NCI-H510A treated with DMSO at 0.1 percent for 48 hours (cell line): ENCODE data around the gene TNKS2.
"Not testable (repeated sequence)": the region's sequence is repeated elsewhere in the genome, so short reads cannot be mapped to it uniquely, and the experiment has no call there.

Experiments
- DNase-seq: peaks from one replicate; lab custom pipeline; 2025; lab: John Stamatoyannopoulos, UW

Gene TNKS2

GRCh38 chr10:91797874-91798648, at the start of gene TNKS2:
TNKS2 (plus strand) TSS chr10:91798426; CDS start chr10:91798691, 265 bp downstream.
- peak; percentile 93 for DNase-seq

- DNase-seq = not testable (repeated sequence)
Observed at GRCh38 chr10:91749592-91749991, 48.6 kb upstream of the TNKS2 start.

- no peak for DNase-seq
Observed at GRCh38 chr10:91756286-91756685, 41.9 kb upstream of the TNKS2 start.

DNA sequence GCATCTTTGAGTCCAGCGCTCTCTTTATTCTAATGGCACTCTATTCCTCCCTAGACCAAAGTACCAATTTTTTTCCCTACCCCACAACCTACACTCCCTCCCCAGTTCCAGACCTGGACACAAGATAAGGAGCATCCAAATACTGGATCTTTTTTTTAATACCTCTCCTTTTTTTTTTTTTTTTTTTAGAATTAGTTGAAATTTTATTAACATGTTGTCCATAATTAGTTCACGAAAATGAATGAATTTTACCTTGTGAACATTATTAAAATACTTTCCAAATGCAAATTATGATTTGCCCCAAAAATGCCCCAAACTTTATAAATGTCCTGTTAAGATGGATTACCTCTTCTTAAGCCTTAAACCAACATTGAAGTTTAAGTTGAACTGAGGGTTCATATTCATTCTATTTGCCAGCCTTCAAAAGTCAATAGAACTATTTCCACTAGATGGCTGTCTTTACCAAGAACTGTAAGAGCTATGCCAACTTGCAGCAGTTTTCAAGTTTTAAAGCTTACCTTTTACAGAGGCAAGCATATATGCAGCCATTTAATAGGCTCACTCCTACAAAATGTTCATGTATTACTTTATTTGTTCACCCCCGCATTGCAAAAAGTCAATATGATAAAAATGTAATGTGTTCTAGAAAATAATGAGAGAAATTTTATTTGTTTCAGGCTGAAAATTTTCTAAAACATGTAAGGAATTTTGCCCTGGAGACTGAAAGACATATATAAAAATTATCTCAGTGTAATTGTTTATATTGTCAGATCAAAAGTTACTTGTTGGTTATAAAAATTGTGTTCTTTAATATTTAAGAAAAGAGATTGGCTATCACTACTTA, 39.7 kb upstream of the TNKS2 start:
- DNase-seq = peak; percentile 37

- DNase-seq = no peak
Observed at GRCh38 chr10:91759581-91759986, 38.6 kb upstream of the TNKS2 start.

- DNase-seq = no peak
Observed at GRCh38 chr10:91761721-91762120, 36.5 kb upstream of the TNKS2 start.

DNA sequence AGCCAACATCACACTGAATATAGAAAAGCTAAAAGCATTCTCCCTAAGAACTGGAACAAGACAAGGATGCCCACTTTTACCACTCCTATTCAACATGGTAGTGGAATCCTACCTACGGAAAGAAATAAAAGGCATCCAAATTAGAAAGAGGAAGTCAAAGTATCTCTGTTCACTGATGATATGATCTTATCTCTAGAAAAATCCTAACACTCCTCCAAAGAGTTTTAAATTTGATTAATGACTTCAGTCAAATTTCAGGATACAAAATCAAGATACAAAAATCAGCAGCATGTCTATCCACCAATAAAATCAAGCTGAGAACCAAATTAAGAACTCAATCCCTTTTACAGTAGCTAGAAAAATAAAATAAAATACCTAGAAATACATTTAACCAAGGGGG, 35.3 kb upstream of the TNKS2 start:
- DNase-seq = no peak

GRCh38 chr10:91766676-91767075, 31.6 kb upstream of the TNKS2 start:
- DNase-seq = no peak

DNA sequence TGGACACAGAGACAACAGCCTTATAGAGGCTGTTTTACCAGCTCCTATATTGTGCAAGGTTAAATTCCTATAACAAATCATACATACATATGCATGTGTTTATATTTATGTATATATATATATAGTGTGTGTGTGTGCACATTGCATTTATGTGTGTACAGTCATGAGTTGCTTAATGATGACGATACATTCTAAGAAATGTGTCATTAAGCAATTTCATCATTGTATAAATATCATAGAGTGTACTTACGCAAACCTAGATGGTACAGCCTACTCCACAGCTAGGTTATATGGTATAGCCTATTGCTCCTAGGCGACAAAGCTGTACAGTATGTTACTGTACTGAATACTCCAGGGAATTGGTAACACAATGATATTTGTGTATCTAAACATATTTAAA, 30.1 kb upstream of the TNKS2 start:
- no peak for DNase-seq

GRCh38 chr10:91771907-91772306, 26.3 kb upstream of the TNKS2 start:
- no peak for DNase-seq

DNA sequence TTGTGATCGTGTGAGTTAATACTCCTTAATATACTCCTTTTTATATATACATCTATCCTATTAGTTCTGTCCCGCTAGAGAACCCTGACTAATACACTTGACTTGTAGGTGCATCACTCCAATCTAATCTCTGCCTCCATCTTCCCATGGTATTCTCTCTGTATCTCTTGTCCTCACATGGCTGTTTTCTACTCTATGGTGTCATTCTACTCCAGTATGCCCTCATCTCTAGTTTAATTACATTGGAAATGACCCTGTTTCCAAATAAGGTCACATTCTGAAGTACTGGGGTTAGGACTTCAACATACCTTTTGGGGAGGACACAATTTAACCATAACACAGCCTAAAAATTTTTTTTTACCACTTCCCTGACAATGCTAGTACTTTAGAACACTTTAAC, 25.8 kb upstream of the TNKS2 start:
- DNase-seq = no peak

DNA sequence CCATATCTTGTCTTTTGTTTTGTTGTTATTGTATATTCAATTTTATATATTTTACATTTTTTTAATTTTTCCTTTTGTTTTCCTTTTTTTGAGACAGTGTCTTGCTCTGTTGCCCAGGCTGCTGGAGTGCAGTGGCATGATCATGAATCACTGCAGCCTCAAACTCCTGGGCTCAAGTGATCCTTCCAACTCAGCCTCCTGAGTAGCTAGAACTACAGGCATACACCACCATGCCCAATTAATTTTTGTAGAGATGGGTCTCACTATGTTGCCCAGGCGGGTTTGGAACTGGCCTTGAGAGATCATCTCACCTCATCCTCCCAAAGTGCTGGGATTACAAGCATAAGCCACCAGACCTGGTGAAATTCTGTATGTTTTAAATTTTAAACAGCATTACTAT, 25.4 kb upstream of the TNKS2 start:
- no peak for DNase-seq

- DNase-seq = no peak
Observed at GRCh38 chr10:91774571-91774970, 23.7 kb upstream of the TNKS2 start.

DNA sequence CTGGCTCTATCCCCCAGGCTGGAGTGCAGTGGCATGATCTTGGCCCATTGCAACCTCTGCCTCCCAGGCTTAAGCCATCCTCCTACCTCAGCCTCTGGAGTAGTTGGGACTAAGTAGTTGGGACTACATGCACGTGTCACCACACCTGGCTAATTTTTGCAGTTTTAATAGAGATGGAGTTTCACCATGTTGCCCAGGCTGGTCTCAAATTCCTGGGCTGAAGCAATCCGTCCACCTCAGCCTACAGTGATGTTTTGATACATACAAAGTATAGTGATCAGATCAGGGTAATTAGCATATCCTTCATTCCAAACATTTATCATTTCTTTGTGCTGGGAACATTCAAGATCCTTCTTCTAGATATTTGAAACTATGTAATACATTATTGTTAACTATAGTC, 22.5 kb upstream of the TNKS2 start:
- DNase-seq = no peak

- no peak for DNase-seq
Observed at GRCh38 chr10:91776266-91776665, 22.0 kb upstream of the TNKS2 start.

DNA sequence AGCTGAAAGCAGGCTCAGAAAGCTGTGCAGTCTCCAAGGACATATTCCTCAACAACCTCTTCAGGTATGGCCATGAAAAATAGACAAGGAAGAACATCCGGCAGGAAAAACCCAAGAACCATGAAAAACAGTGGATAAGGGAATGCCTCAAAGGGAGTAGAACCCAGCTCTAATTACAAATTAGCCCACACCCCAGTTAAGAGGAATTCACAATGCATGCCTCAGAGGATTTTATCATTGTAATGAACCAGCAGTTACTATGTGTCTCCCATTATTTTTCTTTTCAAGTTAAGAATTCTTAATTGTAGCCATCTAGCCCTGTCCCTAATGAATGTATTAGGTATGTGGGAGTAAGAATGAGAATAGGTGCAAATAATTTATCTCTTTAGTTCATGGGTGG, 19.7 kb upstream of the TNKS2 start:
- DNase-seq = no peak

DNA sequence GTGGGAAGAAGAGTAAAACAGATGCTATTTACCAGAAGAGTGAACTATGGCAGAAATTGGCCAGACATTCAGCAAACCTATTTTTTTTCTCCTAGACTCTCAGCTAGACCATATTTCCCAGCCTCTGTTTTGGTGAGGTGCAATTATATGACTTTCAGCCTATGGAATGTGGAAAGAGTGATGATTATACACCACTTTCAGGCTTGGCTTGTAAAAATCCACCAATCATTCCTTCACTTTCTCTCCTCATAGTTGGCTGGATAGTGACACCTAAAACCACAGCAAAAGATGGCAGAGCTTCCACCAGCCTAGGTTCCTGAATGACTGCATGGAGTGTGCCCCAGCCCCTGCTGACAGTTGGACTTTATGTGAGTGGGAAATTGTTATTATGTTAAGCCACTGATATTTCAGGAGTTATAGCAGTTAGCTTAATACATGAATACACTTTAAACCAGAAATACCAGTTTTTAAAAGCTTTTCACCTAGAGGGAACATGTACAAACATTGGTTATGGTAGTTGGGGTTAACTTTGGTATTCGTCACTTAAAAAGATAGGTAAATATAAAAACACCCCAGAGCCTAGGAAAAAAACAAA, 19.1 kb upstream of the TNKS2 start:
- DNase-seq = no peak

DNA sequence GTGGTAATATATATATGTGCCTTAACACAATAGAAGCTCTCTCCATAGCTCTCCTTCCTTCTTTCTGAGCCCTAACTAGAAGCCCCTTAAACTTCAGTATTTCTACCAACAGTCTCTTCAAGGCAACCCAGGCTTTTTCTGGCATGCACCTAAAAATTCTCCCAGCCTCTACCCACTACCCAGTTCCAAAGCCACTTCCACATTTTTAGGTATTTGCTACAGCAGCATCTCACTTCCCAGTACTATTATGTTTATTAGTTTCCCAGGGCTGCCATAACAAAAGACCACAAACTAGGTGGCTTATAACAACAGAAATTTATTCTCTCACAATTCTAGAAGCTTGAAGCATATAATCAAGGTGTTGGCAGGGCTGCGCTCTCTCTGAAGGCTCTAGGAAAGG, 15.7 kb upstream of the TNKS2 start:
- DNase-seq = no peak

DNA sequence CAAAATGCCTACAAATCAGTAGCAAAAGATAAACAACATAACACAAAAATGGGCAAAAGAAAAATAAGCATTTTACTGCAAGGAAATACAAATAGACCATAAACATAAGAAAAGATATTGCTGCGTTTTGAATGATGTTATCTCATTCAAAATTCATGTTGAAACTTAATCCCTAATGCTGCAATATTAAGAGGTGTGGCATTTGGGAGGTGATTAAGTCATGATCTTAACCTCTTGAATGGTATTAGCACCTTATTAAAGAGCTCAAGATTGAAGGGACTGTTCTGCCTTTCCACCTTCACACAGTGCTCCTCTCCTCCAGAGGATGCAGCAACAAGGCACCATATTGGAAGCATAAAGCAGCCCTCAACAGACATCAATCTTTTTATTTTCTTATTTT, 12.4 kb upstream of the TNKS2 start:
- no peak for DNase-seq

- no peak for DNase-seq
Observed at GRCh38 chr10:91787258-91787657, 11.0 kb upstream of the TNKS2 start.

DNA sequence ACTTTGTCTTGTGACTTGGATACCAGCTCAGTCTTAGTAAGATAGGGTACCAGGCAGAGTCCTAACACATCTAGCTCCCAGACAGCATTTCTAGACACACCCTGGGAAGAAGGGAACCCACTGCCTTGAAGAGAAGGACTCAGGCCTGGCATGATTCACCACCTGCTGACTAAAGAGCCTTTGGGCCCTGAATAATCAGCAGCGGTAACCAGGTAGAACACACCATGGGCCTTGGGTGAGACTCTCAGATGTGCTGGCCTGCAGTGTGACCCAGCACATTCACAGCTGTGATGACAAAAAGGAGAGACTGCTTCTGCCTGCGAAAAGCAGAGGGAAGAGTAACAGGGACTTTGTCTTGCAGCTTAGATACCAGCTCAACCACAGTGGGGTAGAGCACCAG, 10.4 kb upstream of the TNKS2 start:
- DNase-seq = no peak

DNA sequence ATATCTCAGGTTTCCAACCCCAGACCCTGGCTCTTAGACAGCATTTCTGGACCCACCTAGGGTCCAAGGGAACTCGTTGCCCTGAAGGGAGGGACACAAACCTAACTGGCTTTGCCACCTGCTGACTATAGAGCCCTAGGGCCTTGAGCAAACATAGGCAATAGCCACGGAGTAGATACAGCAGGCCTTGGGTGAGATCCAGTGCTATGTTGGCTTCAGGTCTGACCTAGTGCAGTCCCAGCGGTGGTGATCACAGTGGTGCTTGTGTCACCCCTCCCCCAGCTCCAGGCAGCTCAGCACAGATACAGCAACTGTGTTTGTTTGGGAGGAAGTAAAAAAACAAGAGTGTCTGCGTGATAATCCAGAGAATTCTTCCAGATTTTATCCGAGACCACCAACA, 9.7 kb upstream of the TNKS2 start:
- DNase-seq = no peak
